Measurements from ENCODE around the gene HEATR9. TPM values are rescaled to one million over a fixed set of nuclear protein-coding genes. Genes with fewer than 3 reads are reported as not detected.

Gene HEATR9
- total RNA-seq, 1 donor from 2014 or later: not detected

GRCh38 chr17:35841505-35841904 lies 27.2 kb downstream of the HEATR9 start:
- no peaks in the 10 kb centered on the region for H3K27me3 Mint-ChIP-seq (ENCODE audit: unreplicated experiment)
- no peak overlapping the region for H3K27ac Mint-ChIP-seq (ENCODE audit: unreplicated experiment)
- no peak for TF ChIP-seq CTCF (IDR thresholded peaks at IDR 0.05)
- peaks cover 52% of the 10 kb centered on the region for H3K36me3 Mint-ChIP-seq (ENCODE audit: unreplicated experiment)
- no peaks in the 10 kb centered on the region for H3K4me1 Mint-ChIP-seq (ENCODE audit: unreplicated experiment)
- no peak for DNase-seq (ENCODE audit: extremely low spot score, unreplicated experiment)
- H3K9me3 Mint-ChIP-seq (ENCODE audit: unreplicated experiment): no peaks in the 10 kb centered on the region
- no peak overlapping the region for H3K4me3 Mint-ChIP-seq (ENCODE audit: unreplicated experiment)

GRCh38 chr17:35841101-35841500 lies 27.6 kb downstream of the HEATR9 start:
- H3K36me3 Mint-ChIP-seq (ENCODE audit: unreplicated experiment): peaks cover 54% of the 10 kb centered on the region
- no peaks in the 10 kb centered on the region for H3K9me3 Mint-ChIP-seq (ENCODE audit: unreplicated experiment)
- DNase-seq (ENCODE audit: extremely low spot score, unreplicated experiment): no peak
- no peak for TF ChIP-seq CTCF (IDR thresholded peaks at IDR 0.05)
- no peak overlapping the region for H3K27ac Mint-ChIP-seq (ENCODE audit: unreplicated experiment)
- H3K27me3 Mint-ChIP-seq (ENCODE audit: unreplicated experiment): no peaks in the 10 kb centered on the region
- no peaks in the 10 kb centered on the region for H3K4me1 Mint-ChIP-seq (ENCODE audit: unreplicated experiment)
- no peak overlapping the region for H3K4me3 Mint-ChIP-seq (ENCODE audit: unreplicated experiment)

GRCh38 chr17:35825206-35825605 lies 43.5 kb downstream of the HEATR9 start:
- no peak for TF ChIP-seq CTCF (IDR thresholded peaks at IDR 0.05)
- no peak for DNase-seq (ENCODE audit: extremely low spot score, unreplicated experiment)
- H3K4me1 Mint-ChIP-seq (ENCODE audit: unreplicated experiment): peaks cover 2% of the 10 kb centered on the region
- no peaks in the 10 kb centered on the region for H3K9me3 Mint-ChIP-seq (ENCODE audit: unreplicated experiment)
- H3K36me3 Mint-ChIP-seq (ENCODE audit: unreplicated experiment): peaks cover 57% of the 10 kb centered on the region
- no peak overlapping the region for H3K27ac Mint-ChIP-seq (ENCODE audit: unreplicated experiment)
- H3K27me3 Mint-ChIP-seq (ENCODE audit: unreplicated experiment): no peaks in the 10 kb centered on the region
- no peak overlapping the region for H3K4me3 Mint-ChIP-seq (ENCODE audit: unreplicated experiment)

- H3K36me3 Mint-ChIP-seq (ENCODE audit: unreplicated experiment): peaks cover 53% of the 10 kb centered on the region
- no peaks in the 10 kb centered on the region for H3K27me3 Mint-ChIP-seq (ENCODE audit: unreplicated experiment)
- no peak overlapping the region for H3K4me3 Mint-ChIP-seq (ENCODE audit: unreplicated experiment)
- no peaks in the 10 kb centered on the region for H3K9me3 Mint-ChIP-seq (ENCODE audit: unreplicated experiment)
- DNase-seq (ENCODE audit: extremely low spot score, unreplicated experiment): no peak
- no peak for TF ChIP-seq CTCF (IDR thresholded peaks at IDR 0.05)
- no peak overlapping the region for H3K27ac Mint-ChIP-seq (ENCODE audit: unreplicated experiment)
- H3K4me1 Mint-ChIP-seq (ENCODE audit: unreplicated experiment): peaks cover 6% of the 10 kb centered on the region
Observed at GRCh38 chr17:35821308-35821707, 47.4 kb downstream of the HEATR9 start.

- peaks cover 45% of the 10 kb centered on the region for H3K36me3 Mint-ChIP-seq (ENCODE audit: unreplicated experiment)
- no peak for DNase-seq (ENCODE audit: extremely low spot score, unreplicated experiment)
- no peak overlapping the region for H3K4me3 Mint-ChIP-seq (ENCODE audit: unreplicated experiment)
- H3K9me3 Mint-ChIP-seq (ENCODE audit: unreplicated experiment): no peaks in the 10 kb centered on the region
- peaks cover 18% of the 10 kb centered on the region for H3K4me1 Mint-ChIP-seq (ENCODE audit: unreplicated experiment)
- H3K27me3 Mint-ChIP-seq (ENCODE audit: unreplicated experiment): no peaks in the 10 kb centered on the region
- TF ChIP-seq CTCF (IDR thresholded peaks at IDR 0.05): no peak
- no peak overlapping the region for H3K27ac Mint-ChIP-seq (ENCODE audit: unreplicated experiment)
Observed at GRCh38 chr17:35819455-35819854, 49.2 kb downstream of the HEATR9 start.

Measured in osteocyte (in vitro differentiated cells).